Measurements from ENCODE around the gene FAM174A.
"Not testable (repeated sequence)": the region's sequence is repeated elsewhere in the genome, so short reads cannot be mapped to it uniquely, and the experiment has no call there.

The FAM174A gene

DNA sequence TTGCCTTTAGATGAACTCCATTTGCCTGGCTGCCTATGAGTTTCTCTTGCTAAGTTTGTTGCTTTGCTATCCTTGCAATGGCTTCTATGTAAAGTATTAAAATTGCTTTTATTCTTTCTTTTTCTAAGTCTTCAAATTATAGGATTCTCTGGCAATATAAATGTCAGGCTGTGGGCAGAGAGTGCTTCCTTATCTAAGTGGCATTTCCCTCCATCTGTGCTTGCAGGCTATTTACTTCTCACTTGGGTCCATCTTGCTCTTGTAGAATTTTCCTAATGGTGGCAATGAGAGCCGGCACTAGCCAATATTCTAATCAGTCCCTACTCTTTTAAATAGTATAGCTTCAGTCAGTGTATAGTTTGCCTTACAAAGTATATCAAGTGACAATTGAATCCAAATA lies 63.3 kb downstream of the FAM174A start:
- Histone ChIP-seq H3K4me3 (ENCODE audit: low read depth, low read length) (no peak overlapping the region), H3K4me2 (ENCODE audit: low read length) (no peak overlapping the region), H3K4me1 (no peaks in the 10 kb centered on the region), H3K9ac (no peak overlapping the region), H3K9me3 (ENCODE audit: control insufficient read depth, low read length) (no peaks in the 10 kb centered on the region), H3K36me3 (ENCODE audit: control insufficient read depth, insufficient read depth, low read length) (no peaks in the 10 kb centered on the region), H3K79me2 (no peaks in the 10 kb centered on the region), H3K27me3 (ENCODE audit: control insufficient read depth, insufficient read depth, low read length) (no peaks in the 10 kb centered on the region), H3K27ac (no peak overlapping the region), H2AFZ (no peak overlapping the region)
- TF ChIP-seq, protein P1, sequence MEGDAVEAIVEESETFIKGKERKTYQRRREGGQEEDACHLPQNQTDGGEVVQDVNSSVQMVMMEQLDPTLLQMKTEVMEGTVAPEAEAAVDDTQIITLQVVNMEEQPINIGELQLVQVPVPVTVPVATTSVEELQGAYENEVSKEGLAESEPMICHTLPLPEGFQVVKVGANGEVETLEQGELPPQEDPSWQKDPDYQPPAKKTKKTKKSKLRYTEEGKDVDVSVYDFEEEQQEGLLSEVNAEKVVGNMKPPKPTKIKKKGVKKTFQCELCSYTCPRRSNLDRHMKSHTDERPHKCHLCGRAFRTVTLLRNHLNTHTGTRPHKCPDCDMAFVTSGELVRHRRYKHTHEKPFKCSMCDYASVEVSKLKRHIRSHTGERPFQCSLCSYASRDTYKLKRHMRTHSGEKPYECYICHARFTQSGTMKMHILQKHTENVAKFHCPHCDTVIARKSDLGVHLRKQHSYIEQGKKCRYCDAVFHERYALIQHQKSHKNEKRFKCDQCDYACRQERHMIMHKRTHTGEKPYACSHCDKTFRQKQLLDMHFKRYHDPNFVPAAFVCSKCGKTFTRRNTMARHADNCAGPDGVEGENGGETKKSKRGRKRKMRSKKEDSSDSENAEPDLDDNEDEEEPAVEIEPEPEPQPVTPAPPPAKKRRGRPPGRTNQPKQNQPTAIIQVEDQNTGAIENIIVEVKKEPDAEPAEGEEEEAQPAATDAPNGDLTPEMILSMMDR (IDR thresholded peaks at IDR 0.05), result no peak

DNA sequence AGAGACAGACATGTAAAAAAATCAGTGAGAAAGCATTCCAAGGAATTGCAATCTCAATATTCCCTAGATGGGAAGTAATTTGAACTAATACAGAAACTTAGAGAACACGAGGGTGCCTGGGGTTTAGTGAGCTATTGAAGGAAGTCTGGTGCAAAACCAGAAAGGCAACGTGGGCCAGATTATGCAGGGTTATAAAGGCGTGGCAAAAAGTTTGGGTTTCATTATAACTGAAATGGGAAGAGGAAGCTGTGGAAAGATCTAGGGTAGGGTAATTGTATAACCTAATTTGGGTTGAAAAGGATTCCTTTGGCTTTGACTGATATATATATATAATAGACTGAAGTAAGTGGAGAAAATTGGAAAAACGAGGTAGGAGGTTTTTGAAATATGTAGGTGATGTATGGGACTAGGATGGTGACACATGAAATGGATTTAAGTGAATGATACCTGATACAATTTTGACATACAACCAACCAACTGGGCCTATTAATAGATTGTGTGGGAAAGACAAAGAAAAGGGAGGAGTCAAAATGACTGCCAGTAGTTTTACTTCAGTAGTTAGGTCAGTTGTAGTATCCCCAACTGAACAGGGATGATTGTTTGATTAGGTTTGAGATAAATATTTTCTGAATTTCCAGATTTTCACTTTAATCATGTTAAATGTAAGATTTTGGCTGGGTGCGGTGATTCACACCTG lies 65.3 kb downstream of the FAM174A start:
- H3K4me2 ChIP-seq (ENCODE audit: low read length), result no peak overlapping the region
- no peaks in the 10 kb centered on the region for H3K4me1 ChIP-seq
- no peak overlapping the region for H3K27ac ChIP-seq
- H2AFZ ChIP-seq, result no peak overlapping the region
- no peak overlapping the region for H3K4me3 ChIP-seq (ENCODE audit: low read depth, low read length)
- H3K9me3 ChIP-seq (ENCODE audit: control insufficient read depth, low read length), result no peaks in the 10 kb centered on the region
- H3K27me3 ChIP-seq (ENCODE audit: control insufficient read depth, insufficient read depth, low read length), result no peaks in the 10 kb centered on the region
- H3K79me2 ChIP-seq, result no peaks in the 10 kb centered on the region
- TF ChIP-seq, protein P1 (IDR thresholded peaks at IDR 0.05), result no peak
- no peaks in the 10 kb centered on the region for H3K36me3 ChIP-seq (ENCODE audit: control insufficient read depth, insufficient read depth, low read length)
- no peak overlapping the region for H3K9ac ChIP-seq

DNA sequence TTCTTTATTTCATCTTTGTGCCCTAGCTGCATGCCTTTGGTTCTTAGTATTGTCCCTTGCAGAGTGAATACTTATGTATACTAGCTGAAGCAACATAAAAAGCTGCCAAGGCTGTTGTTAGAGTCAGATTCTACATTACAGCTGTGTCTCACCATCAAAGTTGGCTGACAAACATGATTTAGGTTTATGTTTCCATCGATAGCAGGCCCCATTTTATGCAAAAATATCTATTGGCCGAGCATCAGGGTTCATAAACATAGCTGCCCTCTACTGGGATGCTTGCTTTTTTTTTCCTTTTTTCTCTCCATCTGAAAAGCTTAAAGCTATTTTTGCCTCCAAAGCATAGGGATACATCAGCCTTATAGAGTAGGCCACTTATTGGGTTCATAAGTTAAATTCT lies 68.0 kb downstream of the FAM174A start:
- Histone ChIP-seq H3K79me2 (no peaks in the 10 kb centered on the region), H3K27ac (no peak overlapping the region), H3K4me3 (ENCODE audit: low read depth, low read length) (no peak overlapping the region), H3K9ac (no peak overlapping the region), H3K27me3 (ENCODE audit: control insufficient read depth, insufficient read depth, low read length) (no peaks in the 10 kb centered on the region), H3K4me2 (ENCODE audit: low read length) (no peak overlapping the region), H3K9me3 (ENCODE audit: control insufficient read depth, low read length) (no peaks in the 10 kb centered on the region), H2AFZ (no peak overlapping the region), H3K4me1 (no peaks in the 10 kb centered on the region), H3K36me3 (ENCODE audit: control insufficient read depth, insufficient read depth, low read length) (no peaks in the 10 kb centered on the region)
- TF ChIP-seq, protein P1 (IDR thresholded peaks at IDR 0.05), result no peak

DNA sequence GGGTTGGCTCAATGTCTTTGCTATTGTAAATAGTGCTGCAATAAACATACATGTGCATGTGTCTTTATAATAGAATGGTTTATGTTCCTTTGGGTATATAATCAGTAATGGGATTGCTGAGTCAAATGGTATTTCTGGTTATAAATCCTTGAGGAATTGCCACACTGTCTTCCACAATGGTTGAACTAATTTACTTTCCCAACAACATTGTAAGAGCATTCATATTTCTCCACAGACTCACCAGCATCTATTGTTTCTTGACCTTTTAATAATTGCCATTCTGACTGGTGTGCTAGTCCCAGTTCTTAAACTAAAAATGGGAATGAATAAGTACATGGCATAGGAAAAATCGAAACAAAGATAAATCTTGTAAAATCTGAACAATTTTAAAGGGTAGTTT lies 68.8 kb downstream of the FAM174A start:
- not testable (repeated sequence) for H3K27ac ChIP-seq; H3K9me3 ChIP-seq (ENCODE audit: control insufficient read depth, low read length); H3K4me3 ChIP-seq (ENCODE audit: low read depth, low read length); H3K79me2 ChIP-seq; H3K4me2 ChIP-seq (ENCODE audit: low read length); H3K27me3 ChIP-seq (ENCODE audit: control insufficient read depth, insufficient read depth, low read length); H3K36me3 ChIP-seq (ENCODE audit: control insufficient read depth, insufficient read depth, low read length); H3K9ac ChIP-seq; H2AFZ ChIP-seq; H3K4me1 ChIP-seq

DNA sequence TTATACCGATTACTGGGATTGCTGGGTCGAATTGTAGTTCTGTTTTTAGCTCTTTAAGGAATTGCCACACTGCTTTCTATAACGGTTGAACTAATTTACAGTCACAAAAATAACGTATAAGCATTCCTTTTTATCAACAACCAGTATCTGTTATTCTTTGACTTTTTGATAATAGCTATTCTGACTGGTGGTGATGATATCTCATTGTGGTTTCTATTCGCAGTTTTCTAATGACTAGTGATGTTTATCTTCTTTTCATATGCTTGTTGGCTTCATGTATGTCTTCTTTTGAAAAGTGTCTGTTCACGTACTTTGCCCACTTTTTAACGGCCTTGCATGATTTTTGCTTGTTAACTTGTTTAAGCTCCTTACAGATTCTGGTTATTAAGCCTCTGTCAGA lies 74.4 kb downstream of the FAM174A start:
- H3K9me3 ChIP-seq (ENCODE audit: control insufficient read depth, low read length), result no peaks in the 10 kb centered on the region
- TF ChIP-seq, protein P1 (IDR thresholded peaks at IDR 0.05), result no peak

More for the DNA sequence above, 74.4 kb downstream of the FAM174A start:
- Histone ChIP-seq H3K4me2 (ENCODE audit: low read length) (no peak overlapping the region), H3K9ac (no peak overlapping the region), H3K4me1 (no peaks in the 10 kb centered on the region), H3K36me3 (ENCODE audit: control insufficient read depth, insufficient read depth, low read length) (no peaks in the 10 kb centered on the region), H3K79me2 (no peaks in the 10 kb centered on the region), H3K4me3 (ENCODE audit: low read depth, low read length) (no peak overlapping the region), H2AFZ (no peak overlapping the region), H3K27ac (no peak overlapping the region), H3K27me3 (ENCODE audit: control insufficient read depth, insufficient read depth, low read length) (no peaks in the 10 kb centered on the region)

All from parathyroid adenoma (tissue), 2 donors.